SU-DHL-6 (cell line): ENCODE data around the gene KRTAP10-12.

ENCODE experiments used
- EZH2phosphoT487 ChIP-seq: fragments of 200-600 bp; sonication (generic), shearing (Covaris generic); conservative IDR thresholded peaks from 2 replicates; pipeline ENCODE4 v1.6.1; 2018; ENCODE audit warnings: mild to moderate bottlenecking, antibody characterized with exemption, low read length, moderate library complexity, mixed read lengths
- TF ChIP-seq, protein P1 (sequence below): fragments of 200-600 bp; sonication (generic); IDR thresholded peaks from one replicate; pipeline ENCODE4 v1.5.1; 2017; ENCODE audit warnings: antibody characterized with exemption, mild to moderate bottlenecking, low read length, moderate library complexity; ENCODE audit not compliant: insufficient read depth, poor library complexity, severe bottlenecking

- TF ChIP-seq, protein P1, sequence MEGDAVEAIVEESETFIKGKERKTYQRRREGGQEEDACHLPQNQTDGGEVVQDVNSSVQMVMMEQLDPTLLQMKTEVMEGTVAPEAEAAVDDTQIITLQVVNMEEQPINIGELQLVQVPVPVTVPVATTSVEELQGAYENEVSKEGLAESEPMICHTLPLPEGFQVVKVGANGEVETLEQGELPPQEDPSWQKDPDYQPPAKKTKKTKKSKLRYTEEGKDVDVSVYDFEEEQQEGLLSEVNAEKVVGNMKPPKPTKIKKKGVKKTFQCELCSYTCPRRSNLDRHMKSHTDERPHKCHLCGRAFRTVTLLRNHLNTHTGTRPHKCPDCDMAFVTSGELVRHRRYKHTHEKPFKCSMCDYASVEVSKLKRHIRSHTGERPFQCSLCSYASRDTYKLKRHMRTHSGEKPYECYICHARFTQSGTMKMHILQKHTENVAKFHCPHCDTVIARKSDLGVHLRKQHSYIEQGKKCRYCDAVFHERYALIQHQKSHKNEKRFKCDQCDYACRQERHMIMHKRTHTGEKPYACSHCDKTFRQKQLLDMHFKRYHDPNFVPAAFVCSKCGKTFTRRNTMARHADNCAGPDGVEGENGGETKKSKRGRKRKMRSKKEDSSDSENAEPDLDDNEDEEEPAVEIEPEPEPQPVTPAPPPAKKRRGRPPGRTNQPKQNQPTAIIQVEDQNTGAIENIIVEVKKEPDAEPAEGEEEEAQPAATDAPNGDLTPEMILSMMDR = no peak
- no peak for TF ChIP-seq EZH2phosphoT487
Observed at GRCh38 chr21:44657635-44658540, 39.1 kb upstream of the KRTAP10-12 start, which contains the start of gene KRTAP12-3.
